ENCODE results near the gene SFTA2.
"Not testable (repeated sequence)": the region's sequence is repeated elsewhere in the genome, so short reads cannot be mapped to it uniquely, and the experiment has no call there.

Gene SFTA2

GRCh38 chr6:30931969-30932645, at the start of gene SFTA2:
Gene SFTA2, minus strand, starts transcription at chr6:30932170. Its CDS starts 74 bp downstream, at chr6:30932096.
- no peak for FAIRE-seq

GRCh38 chr6:30979690-30980089, 47.7 kb upstream of the SFTA2 start:
- no peak for FAIRE-seq

GRCh38 chr6:30979141-30979540, 47.2 kb upstream of the SFTA2 start:
- no peak for FAIRE-seq

GRCh38 chr6:30974490-30975252, 42.7 kb upstream of the SFTA2 start:
- FAIRE-seq, result no peak

- FAIRE-seq, result no peak
Observed at GRCh38 chr6:30972816-30973215, 40.8 kb upstream of the SFTA2 start.

GRCh38 chr6:30970946-30971345, 39.0 kb upstream of the SFTA2 start:
- no peak for FAIRE-seq

GRCh38 chr6:30969171-30969570, 37.2 kb upstream of the SFTA2 start:
- not testable (repeated sequence) for FAIRE-seq

GRCh38 chr6:30966154-30966553, 34.2 kb upstream of the SFTA2 start:
- FAIRE-seq, result no peak

GRCh38 chr6:30965140-30965601, 33.2 kb upstream of the SFTA2 start:
- FAIRE-seq, result no peak

GRCh38 chr6:30964075-30964474, 32.1 kb upstream of the SFTA2 start:
- no peak for FAIRE-seq

GRCh38 chr6:30963641-30964040, 31.7 kb upstream of the SFTA2 start:
- no peak for FAIRE-seq

GRCh38 chr6:30962716-30963115, 30.7 kb upstream of the SFTA2 start:
- FAIRE-seq, result no peak

- no peak for FAIRE-seq
Observed at GRCh38 chr6:30960907-30961673, 29.1 kb upstream of the SFTA2 start.

- FAIRE-seq, result no peak
Observed at GRCh38 chr6:30957716-30958115, 25.7 kb upstream of the SFTA2 start.

GRCh38 chr6:30955367-30956042, 23.5 kb upstream of the SFTA2 start:
- no peak for FAIRE-seq

- no peak for FAIRE-seq
Observed at GRCh38 chr6:30954631-30955366, 22.8 kb upstream of the SFTA2 start.

GRCh38 chr6:30951907-30952469, 20.0 kb upstream of the SFTA2 start:
- no peak for FAIRE-seq

- no peak for FAIRE-seq
Observed at GRCh38 chr6:30948811-30949210, 16.8 kb upstream of the SFTA2 start.

- FAIRE-seq, result no peak
Observed at GRCh38 chr6:30947231-30947630, 15.3 kb upstream of the SFTA2 start.

GRCh38 chr6:30945281-30945680, 13.3 kb upstream of the SFTA2 start:
- no peak for FAIRE-seq

GRCh38 chr6:30944051-30944450, 12.1 kb upstream of the SFTA2 start:
- no peak for FAIRE-seq

Data from colon (tissue), 2 donors.